GM03348 (cell line): ENCODE data around the gene SLC9A3.
"Not testable (repeated sequence)": the region's sequence is repeated elsewhere in the genome, so short reads cannot be mapped to it uniquely, and the experiment has no call there.

Experiments used
- DNase-seq: peaks from one replicate; pipeline ENCODE4 v3.0.0; 2012; ENCODE audit warnings: low spot score

Gene SLC9A3

DNA sequence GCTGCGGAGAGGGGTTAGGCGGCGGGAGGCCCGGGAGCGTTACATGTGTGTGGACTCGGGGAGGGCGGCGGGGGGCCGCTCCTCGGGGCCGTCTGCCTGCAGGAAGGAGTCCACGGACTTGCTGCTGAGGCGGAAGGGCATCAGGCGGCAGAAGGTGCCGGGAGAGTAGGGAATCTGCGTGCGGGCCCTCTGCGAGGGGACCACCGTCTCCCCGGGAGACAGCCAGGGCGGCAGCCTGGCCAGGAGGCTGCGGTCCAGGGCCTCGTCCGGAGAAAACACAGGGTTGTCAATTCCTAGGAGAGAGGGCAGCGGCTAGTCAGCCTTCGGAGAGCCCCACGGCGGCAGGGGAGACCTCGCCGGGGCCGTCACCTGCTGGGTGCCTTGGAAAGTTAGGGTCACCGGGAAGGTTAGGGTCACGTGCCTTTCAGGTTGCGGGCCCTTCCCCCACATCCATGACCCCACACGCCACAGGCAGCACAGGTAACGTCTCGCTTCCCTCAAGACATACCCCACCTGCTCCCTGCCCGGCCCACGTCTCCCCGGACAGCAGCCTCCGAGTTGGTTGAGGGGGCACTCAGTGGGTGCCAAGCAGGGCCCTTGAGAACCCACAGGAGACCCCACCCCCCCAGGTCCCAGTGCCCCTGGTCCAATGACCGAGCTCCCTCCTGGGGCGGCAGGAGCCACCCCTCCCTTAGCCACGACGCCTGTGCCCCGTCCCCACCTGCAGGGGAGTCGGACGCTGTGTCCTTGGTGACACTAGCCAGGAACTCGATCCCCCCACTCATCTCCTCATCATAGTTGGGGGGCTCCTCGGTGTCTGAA lies 49.2 kb downstream of the SLC9A3 start:
- no peak for DNase-seq

GRCh38 chr5:474232-474839 lies 49.9 kb downstream of the SLC9A3 start:
- not testable (repeated sequence) for DNase-seq

DNA sequence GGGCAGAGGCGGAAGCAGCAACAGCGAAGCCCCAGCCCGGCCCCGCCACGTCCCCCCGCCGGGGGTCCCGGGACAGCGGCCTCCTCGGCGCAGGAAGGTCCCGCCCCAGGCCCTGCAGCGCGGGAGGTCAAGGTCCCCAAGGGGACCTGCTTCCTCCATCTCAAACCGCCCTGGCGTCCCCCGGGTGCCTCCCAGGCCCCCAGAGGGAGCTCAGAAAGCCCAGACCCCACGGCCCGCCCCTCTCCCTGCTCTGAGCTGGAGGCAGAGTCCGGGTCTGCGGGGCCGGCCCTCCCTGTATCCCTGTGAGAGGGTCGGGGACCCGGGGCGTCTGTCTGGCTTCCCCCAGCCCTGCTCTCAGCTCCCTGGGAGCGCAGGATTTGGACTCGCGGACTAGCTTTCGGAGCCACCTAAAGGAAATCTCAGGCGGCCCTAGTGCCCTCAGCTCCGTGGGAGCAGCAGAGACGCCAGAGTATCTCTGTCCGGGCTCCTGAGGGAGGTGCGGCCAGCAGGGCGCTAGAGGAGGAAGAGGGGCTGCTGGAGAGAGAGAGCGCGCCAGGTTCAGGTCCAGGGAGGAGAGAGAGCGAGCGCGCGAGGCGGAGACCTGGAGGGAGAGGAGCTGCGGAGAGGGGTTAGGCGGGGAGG lies 50.6 kb downstream of the SLC9A3 start:
- DNase-seq: peak; percentile 64

DNA sequence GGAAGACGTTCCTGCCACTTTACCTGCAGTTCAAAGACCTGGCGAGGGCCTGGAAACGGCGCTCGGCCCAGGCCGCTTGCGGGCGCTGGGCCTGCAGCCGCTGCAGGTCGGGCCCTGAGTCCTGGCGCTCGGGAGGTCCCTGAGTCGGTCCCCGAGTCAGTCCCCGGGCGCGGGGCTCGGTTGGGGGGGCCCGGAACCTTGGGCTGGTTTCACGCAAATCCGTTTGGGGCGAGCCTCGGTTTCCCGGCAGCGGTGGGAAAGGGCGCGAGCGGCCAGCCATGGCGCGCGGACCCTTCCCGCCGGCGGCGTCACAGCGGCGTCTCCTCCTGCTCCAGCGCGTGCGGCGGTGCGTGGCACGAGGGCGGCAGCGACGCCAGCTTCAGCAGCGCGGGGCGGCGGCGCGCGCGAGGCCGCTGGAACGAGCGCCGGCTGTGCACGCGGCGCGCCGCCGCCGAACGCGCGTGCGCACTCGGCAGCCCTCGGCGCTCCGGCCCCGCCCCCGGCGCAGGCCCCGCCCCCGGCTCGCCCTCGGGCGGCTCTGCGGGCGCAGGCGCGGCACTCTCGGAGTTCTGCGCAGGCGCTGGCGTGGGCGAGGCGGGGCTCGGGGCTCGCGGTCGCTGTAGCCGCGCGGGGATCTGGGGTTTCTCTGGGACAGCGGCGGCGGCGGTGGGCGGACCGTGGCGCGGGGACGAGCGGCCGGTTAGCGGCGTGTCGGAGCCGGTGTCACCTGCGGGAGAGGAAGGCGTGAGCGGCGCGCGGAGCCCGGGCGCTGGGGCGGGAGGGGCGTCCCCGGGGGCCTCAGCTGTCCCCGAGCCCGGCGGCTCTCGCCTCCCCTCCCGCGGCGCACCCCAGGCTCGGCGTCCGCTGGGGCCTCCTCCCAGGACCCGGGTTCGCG lies 51.3 kb downstream of the SLC9A3 start:
- peak; percentile 100 for DNase-seq

GRCh38 chr5:472076-472655 lies 52.1 kb downstream of the SLC9A3 start:
- peak; percentile 64 for DNase-seq

DNA sequence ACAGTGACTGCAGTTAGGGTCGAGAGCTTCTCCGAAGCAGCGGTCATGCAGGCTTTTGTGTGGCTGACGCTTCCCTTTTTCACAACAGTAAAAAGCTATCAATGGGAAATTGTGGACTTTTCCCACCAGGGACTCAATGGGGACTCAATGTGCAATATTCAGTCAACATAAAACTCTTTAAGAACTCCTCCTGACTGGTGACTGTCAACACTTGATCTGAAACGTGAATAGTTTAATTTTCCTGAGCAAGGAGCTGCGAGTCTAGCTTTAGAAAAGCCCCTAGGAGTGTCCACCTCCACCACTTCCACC lies 52.5 kb downstream of the SLC9A3 start:
- no peak for DNase-seq

DNA sequence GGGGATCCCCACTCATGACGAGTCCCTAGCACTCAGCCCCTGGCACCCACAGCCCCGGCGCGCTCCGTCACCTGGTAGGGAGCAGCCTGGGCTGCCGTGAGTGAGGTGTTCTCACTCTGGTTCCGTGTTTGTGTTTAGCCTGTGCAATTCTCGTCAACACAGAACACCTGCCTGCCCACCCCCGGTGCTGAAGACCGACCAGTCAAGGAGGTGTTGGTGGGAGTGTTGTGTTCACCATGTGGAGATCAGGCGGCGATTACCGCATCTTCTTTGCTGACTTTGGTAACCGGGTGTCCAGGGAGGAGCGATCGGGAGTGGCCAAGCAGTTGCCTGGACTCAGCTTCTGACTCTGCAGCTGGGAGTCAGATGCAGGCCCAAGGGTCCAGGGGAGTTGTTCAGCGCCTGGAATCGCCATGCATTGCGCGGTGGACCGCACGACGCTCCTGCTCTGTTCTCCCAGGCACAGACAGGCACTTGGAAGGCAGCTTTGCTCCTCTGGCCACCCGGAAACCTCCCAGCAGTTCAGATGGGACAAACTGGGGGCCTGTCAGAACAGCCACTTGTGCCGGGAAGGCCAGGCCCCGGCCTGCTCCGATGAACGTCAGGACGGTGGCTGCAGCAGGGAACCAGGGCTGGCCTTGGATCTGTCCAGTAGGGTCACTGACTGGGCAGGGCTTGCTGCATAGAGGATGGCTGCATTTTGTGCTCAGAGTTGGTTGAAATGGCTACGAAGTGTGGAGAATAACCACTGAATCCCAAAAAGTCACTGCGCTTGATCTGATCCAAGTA lies 53.1 kb downstream of the SLC9A3 start:
- no peak for DNase-seq

DNA sequence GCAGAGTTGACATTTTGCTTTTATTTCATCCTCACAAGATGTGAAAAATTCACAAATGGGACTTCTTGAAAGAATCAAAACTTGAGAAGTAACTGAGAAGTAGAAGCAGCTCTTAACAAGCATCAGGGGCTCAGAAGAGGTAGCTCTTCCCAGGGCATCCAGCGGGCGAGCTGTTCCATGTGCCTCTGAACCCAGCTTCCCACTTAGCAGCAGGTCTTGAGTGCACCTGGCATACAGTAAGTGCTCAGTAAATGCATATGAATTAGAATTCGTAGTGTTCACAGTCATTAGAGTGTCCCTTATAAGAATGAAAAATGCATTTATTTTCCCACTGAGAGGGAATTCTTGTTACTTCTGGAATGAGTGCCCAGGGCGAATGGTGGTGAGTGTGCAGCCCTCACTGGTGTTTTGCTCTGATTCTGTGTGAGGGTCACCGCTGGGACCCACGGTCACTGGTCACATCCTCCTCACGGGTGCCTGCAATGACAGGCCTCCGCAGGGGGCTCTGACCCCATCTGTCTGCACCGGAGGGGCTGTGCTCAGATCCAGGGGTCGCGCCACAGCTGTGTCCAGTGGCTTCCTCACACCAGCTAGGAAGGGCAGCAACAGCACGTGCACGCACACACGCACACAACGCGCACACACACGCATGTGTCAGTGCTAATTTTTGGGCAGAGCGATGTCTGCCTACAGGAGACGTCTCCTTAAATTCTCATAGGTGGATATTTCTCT lies 54.3 kb downstream of the SLC9A3 start:
- no peak for DNase-seq

DNA sequence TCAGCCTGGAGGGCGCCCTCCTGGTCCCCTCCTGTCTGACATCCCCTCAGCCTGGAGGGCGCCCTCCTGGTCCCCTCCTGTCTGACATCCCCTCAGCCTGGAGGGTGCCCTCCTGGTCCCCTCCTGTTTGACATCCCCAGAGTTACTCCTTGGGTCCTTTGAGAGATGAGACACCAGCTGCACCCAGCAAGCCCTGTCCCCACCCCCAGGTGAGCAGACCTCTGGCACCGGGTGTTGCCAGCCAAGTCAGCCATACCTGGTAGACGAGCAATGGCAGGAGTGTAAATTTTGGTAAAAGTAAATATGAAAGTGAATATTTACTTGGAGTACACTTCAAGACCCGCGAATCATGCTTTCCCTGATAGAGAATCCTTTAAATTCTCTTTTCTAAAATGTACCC lies 55.8 kb downstream of the SLC9A3 start:
- no peak for DNase-seq

DNA sequence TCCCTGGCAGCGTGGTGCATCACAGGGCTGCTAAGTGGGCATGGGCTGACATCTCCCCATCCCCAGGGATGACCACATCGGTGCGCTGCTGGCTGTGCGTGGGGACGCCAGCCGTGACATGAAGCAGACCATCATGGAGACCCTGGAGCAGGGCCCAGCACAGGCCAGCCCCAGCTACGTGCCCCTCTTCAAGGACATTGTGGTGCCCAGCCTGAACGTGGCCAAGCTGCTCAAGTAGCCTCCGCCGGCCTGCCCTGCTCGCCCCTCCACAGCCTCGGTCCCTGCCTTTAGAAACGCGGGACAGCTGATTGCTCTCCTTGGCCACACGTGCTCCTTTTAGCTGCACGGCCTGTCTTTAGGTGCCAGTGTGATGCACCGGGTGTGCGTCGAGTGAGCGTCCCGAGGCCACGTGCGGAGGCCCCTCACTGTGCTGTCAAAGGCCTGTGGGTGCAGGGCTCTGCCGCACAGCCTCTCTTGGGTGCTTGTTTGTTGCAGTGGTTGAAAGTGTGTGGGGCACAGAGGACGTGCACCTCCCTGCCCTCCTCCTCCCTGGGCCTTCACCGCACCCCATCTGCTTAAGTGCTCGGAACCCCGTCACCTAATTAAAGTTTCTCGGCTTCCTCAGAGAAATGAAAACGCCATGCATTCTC lies 57.5 kb downstream of the SLC9A3 start:
- DNase-seq: no peak

GRCh38 chr5:465591-466403 lies 58.5 kb downstream of the SLC9A3 start:
- no peak for DNase-seq

GRCh38 chr5:464843-465590 lies 59.2 kb downstream of the SLC9A3 start:
- DNase-seq: no peak

GRCh38 chr5:464446-464842 lies 59.8 kb downstream of the SLC9A3 start:
- DNase-seq: no peak

DNA sequence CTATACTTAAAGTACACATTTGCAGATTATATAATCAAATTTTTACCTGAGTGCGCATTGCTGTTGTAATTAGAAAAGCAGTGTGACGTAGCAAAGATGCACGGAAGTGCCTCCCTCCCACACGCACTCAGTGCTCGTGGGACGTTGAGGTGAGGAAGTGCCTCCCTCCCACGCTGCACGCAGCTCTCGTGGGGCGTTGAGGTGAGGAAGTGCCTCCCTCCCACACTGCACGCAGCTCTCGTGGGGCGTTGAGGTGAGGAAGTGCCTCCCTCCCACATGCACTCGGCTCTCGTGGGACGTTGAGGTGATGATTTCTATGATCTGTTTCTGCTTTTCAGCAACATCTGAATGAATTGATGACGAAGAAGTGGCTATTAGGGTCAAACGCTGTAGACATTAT lies 60.3 kb downstream of the SLC9A3 start:
- DNase-seq: no peak

DNA sequence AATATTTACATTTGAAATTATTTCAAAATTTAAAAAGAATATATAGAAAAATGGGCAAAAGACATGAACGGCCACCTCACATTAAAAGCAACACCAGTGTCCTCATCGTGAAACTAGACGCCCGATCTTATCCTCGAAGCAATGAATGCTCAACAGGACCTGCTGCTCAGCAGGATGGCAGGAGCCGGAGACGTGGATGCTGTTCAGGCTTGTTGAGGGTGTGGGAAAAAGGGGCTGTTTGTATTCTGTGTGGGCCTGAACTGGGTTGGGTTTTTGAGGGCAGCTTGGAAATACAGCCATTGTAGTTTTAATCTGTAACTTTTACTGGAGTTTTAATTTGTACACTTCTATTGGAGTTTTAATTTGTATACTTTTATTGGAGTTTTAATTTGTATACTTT lies 60.9 kb downstream of the SLC9A3 start:
- DNase-seq: no peak

- DNase-seq: no peak
Measured at GRCh38 chr5:462051-462481, 62.2 kb downstream of the SLC9A3 start.

DNA sequence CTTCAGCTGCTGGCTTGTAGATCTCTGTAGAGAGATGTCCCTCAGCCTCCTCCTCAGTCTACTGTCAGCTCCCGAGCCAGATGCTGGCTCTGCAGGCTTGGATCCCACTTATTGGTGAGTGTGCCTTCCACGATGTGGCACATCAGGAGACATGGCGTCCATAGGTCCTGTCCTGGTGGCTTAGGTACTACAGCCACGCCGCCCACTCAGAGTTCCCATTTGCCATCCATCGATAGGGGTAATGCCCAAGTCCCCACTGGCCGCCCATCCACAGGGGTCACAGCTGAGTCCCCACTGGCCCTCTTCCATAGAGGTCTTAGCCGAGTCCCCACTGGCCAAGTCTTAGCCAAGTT lies 64.0 kb downstream of the SLC9A3 start:
- DNase-seq: no peak

DNA sequence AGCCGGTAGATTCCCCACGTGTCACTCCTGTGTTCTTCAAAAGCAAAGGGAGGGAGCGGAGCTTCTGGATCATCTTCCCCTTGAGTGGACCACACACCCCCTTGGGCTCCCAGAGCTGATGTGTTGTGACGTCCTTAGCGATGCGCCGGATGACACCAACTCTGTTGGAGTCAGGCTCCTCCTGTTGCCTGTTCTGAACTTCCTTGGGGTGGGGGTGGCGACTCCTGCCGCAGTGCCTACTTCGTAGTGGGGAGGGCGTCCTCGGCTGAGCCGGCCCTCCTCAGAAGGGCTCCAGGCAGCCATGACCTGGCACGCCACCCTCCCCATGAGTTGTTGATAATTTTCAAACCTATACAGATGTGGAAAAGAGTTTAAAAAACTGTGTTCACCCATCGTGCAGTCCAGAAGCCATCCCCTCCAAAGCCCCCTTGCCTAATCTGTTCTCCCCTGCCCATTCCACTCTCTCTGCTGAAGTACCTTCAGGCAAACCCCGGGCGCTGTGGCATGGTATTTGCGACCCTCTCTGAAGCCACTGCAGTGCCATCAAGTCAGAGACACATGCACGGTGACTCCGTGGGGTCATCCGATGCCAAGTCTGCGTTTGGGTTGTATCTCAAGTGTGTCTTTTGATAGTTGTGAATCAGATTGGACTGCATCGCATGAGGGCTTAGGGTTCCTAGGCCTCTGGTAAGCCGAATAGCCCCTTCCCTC lies 64.5 kb downstream of the SLC9A3 start:
- no peak for DNase-seq
